Stimulated activated CD8-positive, alpha-beta memory T cell treated with anti-CD3 and anti-CD28 coated beads, Interleukin-12 subunit alpha, Interleukin-12 subunit beta, amount 100 ng/mL, for 24 hours (primary cell): ENCODE measurements around the gene GTPBP8.

Experiments used
- DNase-seq: peaks from one replicate; pipeline ENCODE4 v3.0.0-alpha.2; 2020; ENCODE audit errors: extremely low read depth

The GTPBP8 gene

DNA sequence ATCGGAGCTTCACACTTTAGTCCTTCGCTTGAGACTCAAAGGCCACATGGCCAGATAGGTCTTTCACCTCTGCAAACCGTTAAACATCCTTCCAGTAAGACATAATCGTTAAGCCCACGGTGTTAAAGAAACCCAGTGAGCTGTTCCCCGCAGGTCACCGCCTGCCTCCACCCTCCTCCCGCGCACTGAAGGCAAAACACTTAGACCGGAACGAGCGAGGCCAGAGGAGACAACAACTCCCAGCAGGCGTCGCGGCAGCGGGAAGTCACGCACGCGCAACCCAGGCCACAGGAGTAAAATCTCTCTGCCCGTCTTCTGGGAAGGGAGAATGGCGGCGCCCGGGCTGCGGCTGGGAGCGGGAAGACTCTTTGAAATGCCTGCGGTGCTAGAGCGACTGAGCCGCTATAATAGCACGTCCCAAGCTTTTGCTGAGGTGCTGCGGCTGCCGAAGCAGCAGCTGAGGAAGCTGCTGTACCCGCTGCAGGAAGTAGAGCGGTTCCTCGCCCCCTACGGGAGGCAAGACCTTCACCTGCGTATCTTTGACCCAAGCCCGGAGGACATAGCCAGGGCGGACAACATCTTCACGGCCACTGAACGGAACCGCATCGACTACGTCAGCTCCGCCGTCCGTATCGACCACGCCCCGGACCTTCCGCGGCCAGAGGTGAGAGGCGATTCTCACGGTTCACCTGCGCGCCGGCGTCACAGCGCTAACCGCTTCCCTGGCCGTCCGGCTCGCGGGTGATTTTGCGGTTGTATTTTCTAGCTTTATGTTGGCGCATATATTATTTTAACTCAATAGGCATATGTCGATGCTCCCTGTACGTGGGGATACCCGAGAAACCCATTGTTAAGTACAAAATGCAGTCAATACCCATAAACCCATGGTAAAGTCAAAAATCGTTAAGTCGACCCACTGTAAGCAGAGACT lies at the start of gene GTPBP8:
TSS of gene GTPBP8 (plus strand) at position 313 of the 931 bp plus-strand sequence. CDS start at position 329, 16 bp downstream.
- peak; percentile 73 for DNase-seq

DNA sequence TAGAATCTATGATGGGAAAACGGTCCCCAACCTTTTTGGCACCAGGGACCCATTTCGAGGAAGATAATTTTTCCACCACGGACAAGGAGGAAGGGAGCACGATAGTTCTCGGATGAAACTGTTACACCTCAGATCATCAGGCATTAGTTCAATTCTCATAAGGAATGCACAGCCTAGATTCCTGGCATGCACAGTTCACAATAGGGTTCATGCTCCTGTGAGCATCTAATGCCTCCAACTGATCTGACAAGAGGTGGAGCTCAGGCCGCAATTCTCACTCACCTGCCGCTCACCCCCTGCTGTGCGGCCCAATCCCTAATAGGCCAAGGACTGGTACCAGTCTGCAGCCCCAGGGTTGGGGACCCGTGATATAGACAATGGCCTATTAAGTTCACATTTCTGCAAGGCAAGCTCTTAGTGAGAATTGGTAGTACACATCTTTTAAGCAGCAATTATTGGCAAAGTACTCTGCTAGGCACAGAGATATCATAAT lies 42.4 kb upstream of the GTPBP8 start:
- no peak for DNase-seq

DNA sequence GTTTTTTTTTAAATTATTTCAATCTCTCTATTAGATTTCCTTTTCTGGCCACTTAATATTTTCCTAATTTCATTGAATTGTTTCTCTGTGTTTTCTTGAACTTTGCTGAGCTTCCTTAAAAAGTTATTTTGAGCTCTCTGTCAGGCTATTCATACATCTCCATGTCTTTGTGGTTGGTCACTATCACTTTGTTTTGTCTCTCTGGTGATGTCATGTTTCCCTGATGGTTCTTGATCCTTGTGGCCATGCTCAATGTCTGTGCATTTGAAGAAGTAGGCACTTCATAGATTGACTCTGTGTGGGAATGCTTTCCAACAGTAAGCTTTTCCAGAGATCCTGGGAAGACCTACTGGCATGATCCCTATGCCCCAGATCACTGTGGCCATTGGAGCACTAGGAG lies 34.4 kb upstream of the GTPBP8 start:
- no peak for DNase-seq

DNA sequence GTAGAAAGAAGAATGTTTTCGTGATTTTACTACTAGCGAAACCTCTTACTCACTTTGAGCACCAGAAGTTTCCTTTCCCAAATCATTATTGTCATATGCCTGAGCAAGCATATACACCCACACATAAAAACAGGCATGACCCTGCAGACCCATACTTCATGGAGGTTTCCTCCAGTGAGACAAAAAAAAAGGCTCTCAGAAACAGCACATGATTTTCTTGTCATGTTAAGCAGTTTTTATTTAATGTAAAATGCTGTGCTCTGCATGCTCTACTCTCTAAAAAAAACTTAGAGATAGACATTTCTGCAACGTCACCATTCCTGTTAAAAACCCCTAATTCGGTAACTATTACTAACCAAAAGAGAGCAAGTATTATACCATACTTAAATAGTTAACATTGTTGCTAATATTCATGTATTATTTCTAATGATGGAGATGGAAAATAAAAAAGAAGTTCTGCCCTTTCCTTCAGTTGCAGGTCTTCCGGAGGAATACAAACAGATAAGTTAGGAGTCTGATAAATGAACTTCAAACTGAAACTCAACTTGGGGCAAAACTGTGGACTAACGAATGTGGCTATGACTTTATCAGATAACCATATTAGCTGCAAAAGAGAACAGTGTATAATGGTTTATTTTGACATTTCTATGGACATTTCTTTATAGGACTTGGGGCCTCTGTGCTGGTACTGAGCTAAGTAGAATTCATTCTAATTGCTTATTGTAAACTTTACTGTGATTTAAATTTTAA lies 31.8 kb upstream of the GTPBP8 start:
- no peak for DNase-seq

DNA sequence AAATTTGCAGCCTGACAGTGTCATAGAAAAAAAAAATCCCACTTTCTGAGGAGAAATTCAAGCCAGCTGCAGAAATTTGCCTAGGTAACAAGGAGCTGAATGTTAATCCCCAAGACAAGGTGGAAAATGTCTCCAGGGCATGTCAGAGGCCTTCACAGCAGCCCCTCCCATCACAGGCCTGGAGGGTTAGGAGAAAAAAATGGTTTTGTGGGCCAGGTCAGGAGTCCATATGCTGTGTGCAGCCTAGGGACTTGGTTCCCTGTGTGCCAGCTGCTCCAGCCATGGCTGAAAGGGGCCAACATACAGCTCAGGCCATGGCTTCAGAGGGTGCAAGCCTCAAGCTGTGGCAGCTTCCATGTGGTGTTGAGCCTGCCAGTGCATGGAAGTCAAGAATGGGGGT lies 27.1 kb upstream of the GTPBP8 start:
- DNase-seq = no peak

DNA sequence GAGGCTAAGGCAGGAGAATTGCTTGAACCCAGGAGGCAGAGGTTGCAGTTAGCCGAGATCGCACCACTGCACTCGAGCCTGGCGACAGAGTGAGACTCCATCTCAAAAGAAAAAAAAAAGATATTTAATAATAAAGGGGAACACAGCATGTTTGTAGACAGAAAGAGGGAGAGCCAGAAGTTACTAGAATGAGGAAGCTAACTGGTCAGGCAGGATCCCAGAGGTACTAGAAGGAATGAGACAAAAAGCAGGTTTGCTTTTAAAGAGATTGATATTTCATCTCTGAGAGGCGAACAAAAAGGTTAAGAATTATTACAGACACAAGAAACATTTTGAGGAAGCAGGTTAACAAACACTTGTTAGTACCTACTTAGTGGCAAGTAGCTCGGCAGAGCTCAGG lies 25.1 kb upstream of the GTPBP8 start:
- DNase-seq = no peak

DNA sequence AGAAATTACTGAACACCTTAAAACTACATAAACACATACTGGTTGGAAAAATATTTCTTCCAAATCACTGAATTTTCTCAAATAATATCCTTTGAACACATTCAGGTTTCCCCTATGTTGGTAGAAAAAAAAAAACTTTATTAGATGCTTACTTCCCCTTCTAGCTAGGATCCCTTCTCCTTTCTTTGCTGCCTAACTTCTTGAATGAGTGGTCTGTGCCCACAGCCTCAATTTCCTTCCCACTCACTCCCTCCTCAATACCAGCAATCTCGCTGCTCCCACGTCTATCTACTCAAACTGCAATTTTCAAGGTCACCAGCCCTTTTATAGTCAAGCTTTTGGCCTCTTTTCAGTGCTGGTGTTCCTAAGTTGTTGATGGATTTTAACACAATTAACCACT lies 24.2 kb upstream of the GTPBP8 start:
- no peak for DNase-seq

DNA sequence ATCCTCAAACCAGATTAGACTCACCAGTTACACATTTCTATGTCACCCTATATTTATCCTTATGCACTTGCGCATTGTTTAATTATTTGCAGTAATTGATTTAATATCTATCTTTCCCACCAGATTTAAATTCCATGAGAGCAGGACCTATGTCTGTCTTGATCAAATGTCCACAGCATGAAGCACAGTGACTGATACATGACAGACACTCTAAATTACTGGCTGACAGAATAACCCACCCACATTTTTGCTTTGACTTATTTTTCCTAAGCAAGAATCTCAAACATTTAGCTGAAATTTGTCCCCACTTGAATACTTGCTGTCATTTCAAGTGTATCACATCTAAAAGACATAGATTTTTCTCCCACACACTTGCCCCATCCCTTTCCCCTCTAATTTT lies 23.4 kb upstream of the GTPBP8 start:
- DNase-seq = no peak

DNA sequence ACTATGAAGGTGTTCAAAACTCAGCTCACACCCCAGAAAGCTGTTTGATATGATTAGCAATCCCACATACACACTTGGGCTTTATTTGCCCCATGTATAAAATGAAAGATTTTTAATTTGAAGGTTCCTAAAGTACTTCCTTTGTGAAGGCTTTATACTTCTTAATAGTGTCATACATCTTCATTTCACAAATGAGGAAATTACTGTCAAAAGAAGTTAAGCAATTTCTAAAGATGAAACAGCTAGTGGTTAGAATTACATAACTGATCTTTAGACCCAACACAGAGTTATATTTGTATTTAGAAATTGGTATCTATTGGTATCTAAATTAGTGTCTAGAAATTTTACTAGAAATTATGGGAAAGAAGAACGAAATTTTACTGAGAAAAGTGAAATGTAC lies 23.0 kb upstream of the GTPBP8 start:
- no peak for DNase-seq

DNA sequence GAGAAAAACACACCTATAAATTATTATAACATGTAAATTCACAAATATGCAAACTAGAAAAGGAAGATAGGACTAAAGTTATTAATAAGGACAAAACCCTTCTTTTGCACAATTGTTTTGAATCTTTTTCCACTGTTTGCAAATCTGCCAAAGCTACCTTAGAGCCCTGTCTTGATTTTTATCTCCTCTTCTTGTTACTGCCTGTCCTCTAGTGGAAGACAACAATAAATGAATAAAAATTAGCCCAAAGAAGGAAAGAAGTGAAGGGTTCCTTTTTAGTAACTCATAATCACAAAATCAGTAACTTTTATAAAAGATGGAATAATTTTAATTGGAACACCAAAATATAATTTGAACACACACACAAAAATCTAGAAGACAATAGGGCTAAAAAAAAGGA lies 18.6 kb upstream of the GTPBP8 start:
- no peak for DNase-seq

DNA sequence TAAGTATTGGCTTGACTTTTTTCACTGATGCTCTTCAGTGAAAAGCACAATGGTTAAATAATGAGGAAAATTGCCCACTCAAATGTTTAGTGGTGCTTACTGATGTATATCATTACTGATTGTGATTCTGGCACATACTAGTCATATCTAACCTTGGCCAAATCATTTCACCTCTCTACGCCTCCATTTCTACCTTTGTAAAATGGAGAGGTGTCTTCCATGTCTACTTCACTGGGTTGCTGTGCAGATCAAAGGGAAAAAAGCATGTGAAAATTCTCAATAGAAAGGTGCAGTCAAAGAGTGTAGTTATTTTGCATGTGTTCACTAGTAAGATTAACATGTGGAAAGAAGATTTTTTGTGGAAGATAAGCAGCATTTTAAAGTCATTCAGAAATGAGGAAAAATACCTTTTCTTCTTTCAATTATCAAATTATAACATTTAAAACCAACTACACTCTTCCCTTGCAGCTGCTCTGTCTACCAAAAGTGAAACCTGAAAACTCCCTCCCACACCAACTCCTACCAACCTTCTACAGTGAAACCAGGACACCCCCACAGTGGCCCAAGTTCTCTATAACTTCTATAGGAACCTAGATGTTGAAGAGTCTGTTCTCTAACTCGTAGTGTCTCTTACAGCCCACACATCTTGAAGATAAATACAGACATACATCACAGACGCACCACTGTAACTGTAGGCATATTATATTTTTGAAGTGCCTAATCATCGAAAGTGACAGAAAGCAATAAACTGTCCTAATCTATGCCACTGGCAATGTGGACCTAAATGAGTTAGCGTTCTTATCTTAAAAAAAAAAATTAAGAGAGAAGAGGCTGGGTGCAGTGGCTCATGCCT lies 17.2 kb upstream of the GTPBP8 start:
- DNase-seq = peak; percentile 28

DNA sequence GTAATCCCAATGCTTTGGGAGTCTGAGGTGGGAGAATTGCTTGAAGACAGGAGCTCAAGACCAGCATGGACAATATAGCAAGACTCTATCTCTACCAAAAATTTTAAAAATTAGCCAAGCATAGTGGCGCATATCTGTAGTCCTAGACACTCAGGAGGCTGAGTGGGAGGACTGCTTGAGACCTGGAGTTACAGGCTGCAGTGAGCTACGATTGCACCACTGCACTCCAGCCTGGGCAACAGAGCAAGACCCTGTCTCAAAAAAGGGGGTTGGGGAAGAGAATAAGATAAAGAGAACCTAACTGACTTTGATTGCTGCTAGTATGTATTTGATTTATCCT lies 16.6 kb upstream of the GTPBP8 start:
- no peak for DNase-seq

DNA sequence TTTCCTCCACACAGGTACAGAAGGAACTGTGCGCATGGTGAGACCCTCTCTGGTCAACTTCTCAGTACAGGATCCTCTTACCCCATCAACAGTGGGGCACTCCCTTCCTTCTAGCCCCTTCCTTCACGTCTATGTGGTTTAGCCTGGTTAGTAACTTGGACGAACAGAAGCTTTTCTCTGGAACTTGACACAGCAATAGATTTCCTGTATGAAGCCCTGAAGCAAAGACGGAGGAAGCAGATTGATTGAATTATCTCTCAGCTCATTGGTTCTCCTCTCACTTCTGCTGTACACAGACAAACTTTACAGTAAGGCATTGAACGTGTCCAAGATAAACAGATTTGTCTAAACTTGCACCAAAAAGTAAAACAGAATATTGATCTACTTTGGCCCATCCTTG lies 15.9 kb upstream of the GTPBP8 start, which contains the start of gene CD200R1:
TSS of gene CD200R1 (minus strand) at position 210 of the 400 bp plus-strand sequence. CDS start 246 bp downstream, outside the sequence.
- DNase-seq = no peak

DNA sequence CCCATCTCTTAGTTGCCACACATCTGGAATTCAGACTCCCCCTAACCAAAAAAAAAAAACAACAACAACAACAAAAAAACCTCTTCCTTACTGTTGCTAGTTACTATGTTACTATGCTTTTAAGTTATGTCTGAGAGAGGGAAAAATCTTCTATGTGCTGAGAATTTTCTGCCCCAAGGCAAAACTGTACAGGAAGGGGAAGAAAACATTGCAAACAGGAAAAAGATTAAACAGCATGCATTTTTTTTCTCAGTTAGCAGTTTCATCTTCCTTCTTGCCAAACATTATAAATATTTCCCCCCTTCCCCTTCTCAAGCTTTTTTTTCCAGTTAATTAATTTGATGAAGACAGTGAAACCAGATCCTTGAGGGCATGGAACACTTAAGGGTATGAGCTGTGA lies 14.8 kb upstream of the GTPBP8 start:
- DNase-seq = no peak

DNA sequence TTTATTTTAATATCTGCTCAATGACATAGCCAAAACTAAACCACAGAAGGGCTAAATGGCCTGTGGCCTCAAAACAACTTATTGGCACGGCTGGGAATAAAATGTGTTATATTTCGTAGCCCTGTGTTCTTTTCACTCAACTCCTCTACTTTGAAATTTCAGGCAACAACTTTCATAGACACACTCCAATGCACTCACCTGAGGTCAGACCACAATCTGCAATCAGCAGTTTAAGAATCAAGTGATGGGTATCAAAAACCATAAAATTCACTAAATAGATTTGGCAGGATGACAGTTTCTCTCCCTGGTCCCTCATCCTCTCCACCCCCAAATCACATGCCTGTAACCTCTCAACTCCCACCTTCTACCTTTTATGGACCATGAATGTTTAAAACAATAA lies 13.8 kb upstream of the GTPBP8 start:
- DNase-seq = no peak

DNA sequence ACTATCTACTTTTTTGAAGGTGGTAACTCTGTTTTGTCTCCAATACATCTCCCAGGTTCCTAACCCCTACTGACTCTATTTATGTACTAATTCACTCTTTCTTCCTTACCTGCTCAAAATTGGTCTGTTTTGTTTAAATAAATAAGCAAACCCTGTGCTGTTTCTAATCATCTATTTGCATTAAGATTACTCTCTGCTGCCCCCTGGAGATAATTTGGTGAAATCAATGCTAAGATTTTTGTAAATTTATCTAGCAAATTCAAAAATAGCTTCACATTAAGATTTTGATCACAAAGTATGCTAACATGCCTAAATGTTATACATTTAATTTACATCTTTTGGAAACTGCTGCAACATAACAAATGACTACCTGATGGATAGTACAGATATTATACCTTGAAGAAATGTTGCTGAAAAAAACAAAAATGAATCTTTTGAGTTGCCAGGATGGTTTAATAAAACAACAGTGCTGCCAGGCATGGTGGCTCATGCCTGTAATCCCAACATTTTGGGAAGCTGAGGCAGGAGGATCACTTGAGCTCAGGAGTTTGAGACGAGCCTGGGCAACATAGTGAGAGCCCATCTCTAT lies 11.4 kb upstream of the GTPBP8 start:
- no peak for DNase-seq

DNA sequence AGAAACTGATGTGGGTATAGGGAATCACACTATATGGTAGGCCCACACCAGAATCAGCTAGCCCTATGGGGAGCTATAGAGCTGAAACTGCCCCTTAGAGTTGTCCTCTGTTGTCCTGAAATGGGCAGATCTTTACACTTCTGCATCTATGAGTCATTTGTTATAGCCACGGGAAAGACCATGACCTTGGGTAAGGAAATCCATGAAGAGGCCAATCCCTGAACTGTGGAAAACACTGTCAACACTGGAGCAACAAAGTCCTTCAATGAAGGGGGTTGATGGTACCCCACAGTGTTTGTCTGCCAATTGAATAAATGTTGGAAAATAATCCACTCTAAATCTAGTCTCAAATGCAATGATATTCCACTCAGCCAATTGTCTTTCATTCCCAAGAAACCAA lies 10.7 kb upstream of the GTPBP8 start:
- no peak for DNase-seq

DNA sequence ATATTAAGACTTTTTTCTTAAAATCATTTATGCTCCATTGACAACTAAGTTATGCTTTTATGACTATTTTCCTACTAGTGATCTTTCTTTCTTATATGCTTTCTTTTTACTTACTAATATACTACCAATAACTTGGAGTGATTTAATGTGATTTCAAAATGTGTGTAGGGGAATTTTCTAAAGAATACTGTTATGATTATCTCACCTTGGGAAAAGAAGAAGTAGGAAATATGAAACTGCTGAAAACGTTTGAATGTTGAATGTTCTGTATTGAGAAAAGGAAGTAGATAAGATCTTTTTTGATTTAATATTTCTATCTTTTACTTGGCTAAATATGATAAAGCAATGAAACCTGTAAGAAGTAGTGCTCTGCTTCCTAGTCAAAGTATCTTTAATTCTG lies 8.1 kb upstream of the GTPBP8 start:
- DNase-seq = no peak

DNA sequence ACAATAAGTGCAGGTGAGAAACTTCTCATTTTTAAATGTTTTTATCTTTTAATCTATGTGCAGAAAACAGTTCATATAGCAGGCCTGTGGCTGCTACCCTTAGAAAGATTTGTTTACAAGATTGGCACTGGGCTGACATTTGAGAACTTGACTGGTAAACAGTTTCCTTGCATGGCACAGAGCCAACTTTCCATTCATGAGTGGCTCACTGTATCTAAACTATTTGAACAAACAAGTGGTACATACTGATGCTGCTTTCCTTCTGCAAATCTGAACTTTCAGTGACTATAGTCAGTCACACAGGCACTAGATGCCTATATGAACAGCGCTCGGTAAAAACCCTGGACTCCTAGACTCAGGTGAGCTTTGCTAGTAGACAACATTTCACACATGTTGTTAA lies 6.3 kb upstream of the GTPBP8 start:
- no peak for DNase-seq

DNA sequence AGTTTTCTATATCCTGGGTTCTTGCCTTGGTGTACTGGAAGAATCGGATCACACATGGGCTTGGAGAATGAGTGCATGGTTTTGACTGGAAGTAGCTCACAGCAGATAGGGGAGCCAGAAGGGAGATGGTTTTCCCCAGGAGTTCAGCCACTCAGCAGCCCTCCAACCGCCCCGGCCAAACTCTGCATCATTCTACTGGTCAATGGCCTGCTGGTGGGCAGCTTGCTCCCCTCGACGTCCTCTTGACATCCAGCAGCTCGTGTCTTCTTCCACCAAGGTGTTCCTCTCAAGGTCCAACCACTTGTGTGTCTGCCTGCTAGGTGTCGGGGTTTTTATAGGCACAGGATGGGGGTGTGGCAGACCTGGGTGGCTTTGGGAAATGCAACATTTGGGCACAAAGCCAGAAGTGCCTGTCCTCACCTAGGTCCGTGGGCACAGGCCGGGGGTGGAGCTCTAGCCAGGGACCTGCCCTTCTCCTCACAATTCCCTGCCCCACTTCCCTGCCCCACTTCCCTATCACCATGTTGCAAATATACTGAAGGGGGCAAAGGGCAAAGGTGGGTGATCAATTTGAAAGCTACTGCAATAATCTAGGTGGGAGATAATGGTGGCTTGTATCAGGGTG lies 3.0 kb upstream of the GTPBP8 start:
- DNase-seq = no peak

DNA sequence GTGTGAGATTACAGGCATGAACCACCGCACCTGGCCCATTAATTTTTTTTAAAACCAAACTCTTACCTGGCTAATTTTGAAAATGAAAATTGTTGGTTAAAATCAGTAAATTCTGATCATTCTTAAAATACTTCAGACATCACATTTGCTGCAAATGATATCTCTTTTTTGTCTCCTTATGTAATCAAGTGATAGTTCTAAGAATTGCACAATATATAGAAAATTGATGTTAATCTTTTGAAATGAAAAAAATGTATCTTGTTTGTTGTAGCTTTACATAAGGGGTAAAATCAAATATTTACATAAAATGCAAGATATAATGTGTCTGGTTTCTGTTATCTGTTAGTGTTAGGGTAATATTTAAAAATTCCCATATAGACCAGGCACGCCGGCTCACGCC lies 5.0 kb downstream of the GTPBP8 start:
- DNase-seq = no peak
